ENCODE measurements around the gene SDK2. TPM values are rescaled to one million over a fixed set of nuclear protein-coding genes. Genes with fewer than 3 reads are reported as not detected.
"Not testable (repeated sequence)": the region's sequence is repeated elsewhere in the genome, so short reads cannot be mapped to it uniquely, and the experiment has no call there.

The SDK2 gene
- total and polyA plus RNA-seq, 11 donors: 0.84 to 4.0 (median 2.6) TPM

GRCh38 chr17:73476890-73477350 lies 167.3 kb downstream of the SDK2 start:
- Histone ChIP-seq H3K9me3 (no peaks in the 10 kb centered on the region), H3K4me3 (peak overlapping the region in 4 of 12 donors; percentile 11 to 38 (median 22)), H3K27ac (peak overlapping the region; percentile 49 to 91 (median 71)), H3K27me3 (peaks cover 0 to 7% (median 0%) of the 10 kb centered on the region in 9 donors), H3K36me3 (no peaks in the 10 kb centered on the region), H3K4me1 (peaks cover 4 to 42% (median 13%) of the 10 kb centered on the region in 12 donors)
- DNase-seq (peak in 4 of 5 donors; percentile 54 to 84 (median 72)), ATAC-seq (peak; percentile 56 to 80 (median 65))
- intact Hi-C loops (cut with DNase I): loop anchor here in 2 of 10 donors (5.0 kb wide), 2 partner anchors 50 to 55 kb away; no protein-coding TSS in a partner anchor
- 17 to 29% (median 22%) methylated on average over 13 of the region's 13 CpGs for WGBS, 4 donors
- TF ChIP-seq CTCF (IDR thresholded peaks at IDR 0.05): no peak
- TF ChIP-seq POLR2A (IDR thresholded peaks at IDR 0.05): no peak

- 16 to 28% (median 21%) methylated on average over 12 of the region's 12 CpGs for WGBS, 4 donors
- Histone ChIP-seq H3K27ac (peak overlapping the region in 7 of 12 donors; percentile 11 to 74 (median 62)), H3K4me3 (no peak overlapping the region), H3K36me3 (no peaks in the 10 kb centered on the region), H3K27me3 (peaks cover 0 to 7% (median 0%) of the 10 kb centered on the region in 9 donors), H3K9me3 (no peaks in the 10 kb centered on the region), H3K4me1 (peaks cover 4 to 28% (median 12%) of the 10 kb centered on the region in 12 donors)
- intact Hi-C loops (cut with DNase I): no loop called here
- peak; percentile 87 to 91 (median 90) for ATAC-seq
- DNase-seq: peak; percentile 85 to 95 (median 88)
- TF ChIP-seq POLR2A (IDR thresholded peaks at IDR 0.05): no peak
- TF ChIP-seq CTCF (IDR thresholded peaks at IDR 0.05): no peak
Observed at GRCh38 chr17:73474370-73474988, 169.8 kb downstream of the SDK2 start.

GRCh38 chr17:73472715-73473114 lies 171.5 kb downstream of the SDK2 start:
- ATAC-seq; H3K36me3 ChIP-seq; H3K4me3 ChIP-seq; DNase-seq; H3K27ac ChIP-seq; H3K27me3 ChIP-seq; intact Hi-C loops (cut with DNase I); H3K9me3 ChIP-seq: not testable (repeated sequence)
- WGBS, 4 donors: 84 to 93% (median 86%) methylated on average over 8 of the region's 8 CpGs
- peaks cover 4 to 28% (median 12%) of the 10 kb centered on the region in 12 donors for H3K4me1 ChIP-seq

GRCh38 chr17:73471924-73472323 lies 172.3 kb downstream of the SDK2 start:
- 94 to 99% (median 97%) methylated on average over 11 to 12 of the region's 12 CpGs for WGBS, 4 donors
- DNase-seq: no peak

More at GRCh38 chr17:73471924-73472323, 172.3 kb downstream of the SDK2 start:
- peaks cover 4 to 24% (median 12%) of the 10 kb centered on the region in 12 donors for H3K4me1 ChIP-seq
- peaks cover 0 to 7% (median 0%) of the 10 kb centered on the region in 9 donors for H3K27me3 ChIP-seq
- H3K27ac ChIP-seq: no peak overlapping the region
- no peaks in the 10 kb centered on the region for H3K9me3 ChIP-seq
- H3K36me3 ChIP-seq: no peaks in the 10 kb centered on the region
- no peak for ATAC-seq
- intact Hi-C loops (cut with DNase I): no loop called here
- TF ChIP-seq POLR2A (IDR thresholded peaks at IDR 0.05) (no peak), CTCF (IDR thresholded peaks at IDR 0.05) (no peak)
- H3K4me3 ChIP-seq: no peak overlapping the region
